Measurements from ENCODE around the gene ODF2L.

The ODF2L gene

DNA sequence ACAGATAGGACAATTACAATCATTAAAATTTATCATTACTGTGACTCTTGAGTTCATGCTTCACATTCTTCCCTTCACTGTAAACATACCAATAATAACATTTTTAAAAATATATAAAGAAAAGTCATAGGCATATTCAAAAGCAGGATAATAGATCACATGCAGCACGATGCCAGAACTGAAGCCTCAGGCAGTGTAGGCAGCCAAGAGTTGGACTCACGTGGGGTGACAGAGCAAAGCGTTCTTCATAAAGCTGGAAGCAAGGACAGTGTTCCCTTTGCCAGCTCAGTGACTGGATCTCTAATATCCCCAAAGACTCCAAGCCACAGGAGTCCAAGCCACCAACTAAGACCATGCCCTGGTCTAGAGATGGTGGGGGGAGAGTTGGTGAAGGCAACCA lies 77.7 kb downstream of the ODF2L start:
- no peak for DNase-seq (ENCODE audit: low read depth, low spot score)

DNA sequence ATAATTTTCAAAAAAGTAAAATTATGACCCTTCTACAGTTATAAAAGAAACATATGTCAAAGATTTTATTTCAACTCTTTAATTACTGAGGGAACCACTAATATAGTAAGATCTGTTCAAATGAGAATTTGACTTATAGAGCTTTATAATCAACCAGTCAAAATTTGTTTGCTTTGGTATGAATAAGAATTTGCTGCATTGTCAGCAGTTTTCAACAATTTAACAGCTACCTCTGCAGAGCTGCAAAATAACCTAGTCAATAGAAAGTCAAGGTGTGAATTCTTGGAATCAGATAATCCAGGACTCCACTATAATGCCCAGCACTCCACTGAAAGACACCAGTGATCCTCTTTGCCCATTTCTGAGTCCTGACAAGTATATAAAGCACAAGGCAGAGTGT lies 78.2 kb downstream of the ODF2L start:
- DNase-seq (ENCODE audit: low read depth, low spot score), result no peak

DNA sequence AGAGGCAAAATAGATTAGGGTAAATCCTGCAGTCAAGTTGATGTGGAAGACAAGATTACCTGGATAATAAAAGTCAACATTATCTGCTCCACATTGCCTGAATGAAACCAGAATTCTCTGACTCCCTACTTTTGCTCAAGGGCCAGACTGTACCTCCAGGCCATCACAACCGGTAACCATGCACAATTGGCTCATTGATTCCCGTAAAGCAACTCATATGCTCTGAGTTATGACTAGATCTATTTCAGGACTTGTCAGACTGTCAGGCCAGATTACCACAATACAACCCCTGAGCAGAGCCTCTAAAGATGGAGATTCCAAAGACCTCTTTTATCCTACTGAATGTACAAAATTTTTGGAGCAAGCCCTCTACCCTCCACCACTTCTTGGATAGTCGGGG lies 90.4 kb downstream of the ODF2L start:
- DNase-seq (ENCODE audit: low read depth, low spot score), result no peak

DNA sequence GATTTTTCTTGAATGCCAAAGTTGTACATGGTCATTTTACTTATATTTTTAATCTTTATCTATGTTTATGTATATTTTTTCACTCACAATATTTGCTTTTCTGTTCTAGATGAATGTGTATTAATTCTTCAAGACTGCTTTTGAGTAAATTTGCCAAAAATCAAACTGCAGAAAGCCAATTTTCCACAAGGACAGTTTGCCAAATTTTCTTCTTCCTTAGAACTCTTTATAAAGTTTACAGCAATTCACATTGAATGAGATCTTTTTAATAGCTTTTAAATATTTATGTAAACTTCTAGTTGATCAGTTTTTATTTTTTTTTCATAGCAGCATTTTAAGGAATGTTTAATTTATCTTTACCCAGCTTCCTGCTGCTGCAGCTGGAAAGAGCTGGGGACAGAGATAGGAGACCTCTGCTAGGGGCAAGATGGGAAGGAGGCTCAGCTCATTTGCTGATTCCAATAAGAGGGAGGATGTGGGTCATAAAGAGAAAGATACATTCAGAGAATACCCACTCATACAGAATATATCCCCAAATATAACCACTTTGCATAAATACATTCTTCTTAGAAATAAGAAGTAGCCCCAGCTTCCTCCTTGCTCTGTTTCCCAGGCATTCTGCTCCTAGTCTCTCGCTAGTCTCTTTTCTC lies 93.0 kb downstream of the ODF2L start:
- DNase-seq (ENCODE audit: low read depth, low spot score), result no peak

All from smooth muscle cell of the brain vasculature (primary cell).